ENCODE results near the gene KCTD1. TPM values are rescaled to one million over a fixed set of nuclear protein-coding genes. Genes with fewer than 3 reads are reported as not detected.

KCTD1 gene
- polyA plus RNA-seq, 1 donor from 2014 or later, result 32.0 TPM

- Histone ChIP-seq H3K9me3 (ENCODE audit: low read length) (no peaks in the 10 kb centered on the region), H4K20me1 (ENCODE audit: insufficient read depth) (no peaks in the 10 kb centered on the region), H3K4me2 (ENCODE audit: low read length) (no peak overlapping the region)
These were observed 45.5 kb downstream of the KCTD1 start for GRCh38 chr18:26502823-26503222.

GRCh38 chr18:26497866-26498265, 50.5 kb downstream of the KCTD1 start:
- no peaks in the 10 kb centered on the region for H4K20me1 ChIP-seq (ENCODE audit: insufficient read depth)
- H2AFZ ChIP-seq (ENCODE audit: low read depth, low read length), result no peak overlapping the region
- H3K79me2 ChIP-seq (replicated peaks; ENCODE audit: insufficient read depth, low read length), result no peaks in the 10 kb centered on the region
- H3K4me2 ChIP-seq (ENCODE audit: low read length), result no peak overlapping the region
- no peaks in the 10 kb centered on the region for H3K27me3 ChIP-seq (ENCODE audit: insufficient read depth, low read depth, low read length)
- no peak overlapping the region for H3K27ac ChIP-seq (ENCODE audit: low read length)
- H3K36me3 ChIP-seq (ENCODE audit: insufficient read depth, low read length), result peaks cover 7% of the 10 kb centered on the region
- TF ChIP-seq POLR2AphosphoS5 (IDR thresholded peaks at IDR 0.05), result no peak
- TF ChIP-seq MXI1 (conservative IDR thresholded peaks at IDR 0.05; ENCODE audit: poor library complexity, severe bottlenecking), result no peak
- no peaks in the 10 kb centered on the region for H3K9me3 ChIP-seq (ENCODE audit: low read length)
- no peak overlapping the region for H3K4me3 ChIP-seq (ENCODE audit: low read length)
- no peaks in the 10 kb centered on the region for H3F3A ChIP-seq (ENCODE audit: insufficient read depth, low read length, poor library complexity, severe bottlenecking)
- H3K9me2 ChIP-seq (ENCODE audit: insufficient read depth, low read length), result no peaks in the 10 kb centered on the region
- H3K9ac ChIP-seq (ENCODE audit: low read length), result no peak overlapping the region

More at GRCh38 chr18:26502823-26503222, 45.5 kb downstream of the KCTD1 start:
- TF ChIP-seq SMC3 (conservative IDR thresholded peaks at IDR 0.05; ENCODE audit: poor library complexity), result no peak
- no peak for TF ChIP-seq POLR2AphosphoS5 (IDR thresholded peaks at IDR 0.05)
- TF ChIP-seq RAD21 (conservative IDR thresholded peaks at IDR 0.05), result no peak
- Histone ChIP-seq H3K9me2 (ENCODE audit: insufficient read depth, low read length) (no peaks in the 10 kb centered on the region), H3K27me3 (ENCODE audit: insufficient read depth, low read depth, low read length) (no peaks in the 10 kb centered on the region), H3K36me3 (ENCODE audit: insufficient read depth, low read length) (peaks cover 5% of the 10 kb centered on the region), H3K4me3 (ENCODE audit: low read length) (no peak overlapping the region), H3F3A (ENCODE audit: insufficient read depth, low read length, poor library complexity, severe bottlenecking) (no peaks in the 10 kb centered on the region), H3K79me2 (replicated peaks; ENCODE audit: insufficient read depth, low read length) (no peaks in the 10 kb centered on the region), H2AFZ (ENCODE audit: low read depth, low read length) (no peak overlapping the region), H3K9ac (ENCODE audit: low read length) (no peak overlapping the region), H3K27ac (ENCODE audit: low read length) (no peak overlapping the region)

GRCh38 chr18:26496528-26496927, 51.8 kb downstream of the KCTD1 start:
- TF ChIP-seq TAF1 (IDR thresholded peaks at IDR 0.05; ENCODE audit: low read depth), result no peak
- TF ChIP-seq CTCF (IDR thresholded peaks at IDR 0.05; ENCODE audit: poor library complexity, severe bottlenecking), result no peak
- TF ChIP-seq EP300 (conservative IDR thresholded peaks at IDR 0.05; ENCODE audit: poor library complexity, severe bottlenecking), result no peak
- no peak for TF ChIP-seq EZH2 (IDR thresholded peaks at IDR 0.05; ENCODE audit: borderline replicate concordance, insufficient read depth, low read length, poor library complexity, severe bottlenecking)
- TF ChIP-seq REST (IDR thresholded peaks at IDR 0.05; ENCODE audit: borderline replicate concordance), result no peak
- no peak for TF ChIP-seq RAD21 (conservative IDR thresholded peaks at IDR 0.05)
- TF ChIP-seq MXI1 (conservative IDR thresholded peaks at IDR 0.05; ENCODE audit: poor library complexity, severe bottlenecking), result no peak
- TF ChIP-seq SMC3 (conservative IDR thresholded peaks at IDR 0.05; ENCODE audit: poor library complexity), result no peak
- TF ChIP-seq POLR2AphosphoS5 (IDR thresholded peaks at IDR 0.05), result no peak

More at GRCh38 chr18:26496528-26496927, 51.8 kb downstream of the KCTD1 start:
- Histone ChIP-seq H3K27ac (ENCODE audit: low read length) (no peak overlapping the region), H4K20me1 (ENCODE audit: insufficient read depth) (no peaks in the 10 kb centered on the region), H3K4me2 (ENCODE audit: low read length) (no peak overlapping the region), H3K9me2 (ENCODE audit: insufficient read depth, low read length) (no peaks in the 10 kb centered on the region), H3K9ac (ENCODE audit: low read length) (no peak overlapping the region), H3F3A (ENCODE audit: insufficient read depth, low read length, poor library complexity, severe bottlenecking) (no peaks in the 10 kb centered on the region), H3K79me2 (replicated peaks; ENCODE audit: insufficient read depth, low read length) (no peaks in the 10 kb centered on the region), H3K4me3 (ENCODE audit: low read length) (no peak overlapping the region), H3K36me3 (ENCODE audit: insufficient read depth, low read length) (peaks cover 7% of the 10 kb centered on the region), H3K27me3 (ENCODE audit: insufficient read depth, low read depth, low read length) (no peaks in the 10 kb centered on the region), H2AFZ (ENCODE audit: low read depth, low read length) (no peak overlapping the region), H3K9me3 (ENCODE audit: low read length) (no peaks in the 10 kb centered on the region)
